Cardiac muscle cell (in vitro differentiated cells and primary cell): ENCODE results near the gene PRR5. TPM values are rescaled to one million over a fixed set of nuclear protein-coding genes. Genes with fewer than 3 reads are reported as not detected.

Experiments
- DNase-seq, 2 donors: peaks; one replicate each; pipeline versions ENCODE4 v3.0.0 to v3.0.0-alpha.2; 2010 to 2017; ENCODE audit warnings: low read depth in 1 of 2, low spot score in 1 of 2
- H3K27ac ChIP-seq: fragments of 200-600 bp; sonication (generic); 2 replicates; pipeline ENCODE4 v1.5.1; 2016
- H3K27me3 ChIP-seq: fragments of 200-600 bp; sonication (generic); 2 replicates; pipeline ENCODE4 v1.6.0; 2016; ENCODE audit warnings: control low read depth
- H3K36me3 ChIP-seq: fragments of 200-600 bp; sonication (generic); 2 replicates; pipeline ENCODE4 v1.5.1; 2016; ENCODE audit warnings: control low read depth
- H3K4me1 ChIP-seq: fragments of 200-600 bp; sonication (generic); 2 replicates; pipeline ENCODE4 v1.8.1; 2017; ENCODE audit warnings: low read depth, mild to moderate bottlenecking, mixed run types
- H3K4me3 ChIP-seq: fragments of 200-600 bp; sonication (generic); 2 replicates; pipeline ENCODE4 v1.5.1; 2016; ENCODE audit warnings: mild to moderate bottlenecking
- H3K9me3 ChIP-seq: fragments of 200-600 bp; sonication (generic); 2 replicates; pipeline ENCODE4 v1.5.1; 2017; ENCODE audit warnings: low read depth, mild to moderate bottlenecking, control low read depth
- polyA plus RNA-seq: library from polyadenylated mRNA; unstranded; fragments of >200 nt; fragmentation: Nextera tagmentation; extraction: Ambion mirVana; gene quantifications from 2 replicates; pipeline ENCODE4 v1.2.1, GENCODE V29; 2016
- total RNA-seq: library from RNA; depleted of rRNA; stranded (reverse); fragments of >200 nt; gene quantifications from 2 replicates; pipeline ENCODE4 v1.2.3, GENCODE V29; 2016
- TF ChIP-seq, protein P1 (sequence below): IDR thresholded peaks from 2 replicates; pipeline ENCODE4 v1.5.1; 2012; ENCODE audit warnings: low read depth, mild to moderate bottlenecking, low read length

Gene PRR5
- total and polyA plus RNA-seq, 2 experiments from 2014 or later: 36.5 to 41.7 TPM

DNA sequence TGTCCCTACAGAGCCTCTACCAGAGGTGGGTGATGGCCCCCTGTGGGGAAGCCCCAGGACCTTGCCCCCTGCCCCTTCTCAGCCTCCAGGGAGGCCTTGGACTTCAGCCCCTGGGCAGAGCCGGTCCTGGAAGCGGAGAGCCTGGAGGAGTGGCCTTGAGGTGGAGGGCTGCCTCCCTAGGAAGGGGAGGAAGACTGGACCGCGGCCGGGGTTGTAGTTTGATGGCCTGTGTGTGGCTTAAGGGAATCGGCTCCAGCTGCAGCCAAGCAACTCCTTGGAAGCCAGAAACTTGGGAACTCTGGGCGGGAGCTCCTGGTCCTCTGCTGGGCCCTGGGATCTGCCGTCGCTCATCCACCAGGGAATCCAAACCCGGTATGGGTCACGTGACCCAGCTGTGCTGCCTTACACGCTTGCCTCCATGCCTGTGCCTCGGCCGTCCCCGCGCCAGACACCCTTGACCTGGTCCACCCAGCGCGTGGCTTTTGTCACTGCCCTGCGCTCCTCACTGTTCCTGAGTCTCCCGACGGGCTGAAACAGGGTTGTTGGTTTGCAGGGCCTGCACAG is 26.8 kb downstream of the PRR5 start:
- Histone ChIP-seq H3K36me3 (no peaks in the 10 kb centered on the region), H3K27ac (no peak overlapping the region)

DNA sequence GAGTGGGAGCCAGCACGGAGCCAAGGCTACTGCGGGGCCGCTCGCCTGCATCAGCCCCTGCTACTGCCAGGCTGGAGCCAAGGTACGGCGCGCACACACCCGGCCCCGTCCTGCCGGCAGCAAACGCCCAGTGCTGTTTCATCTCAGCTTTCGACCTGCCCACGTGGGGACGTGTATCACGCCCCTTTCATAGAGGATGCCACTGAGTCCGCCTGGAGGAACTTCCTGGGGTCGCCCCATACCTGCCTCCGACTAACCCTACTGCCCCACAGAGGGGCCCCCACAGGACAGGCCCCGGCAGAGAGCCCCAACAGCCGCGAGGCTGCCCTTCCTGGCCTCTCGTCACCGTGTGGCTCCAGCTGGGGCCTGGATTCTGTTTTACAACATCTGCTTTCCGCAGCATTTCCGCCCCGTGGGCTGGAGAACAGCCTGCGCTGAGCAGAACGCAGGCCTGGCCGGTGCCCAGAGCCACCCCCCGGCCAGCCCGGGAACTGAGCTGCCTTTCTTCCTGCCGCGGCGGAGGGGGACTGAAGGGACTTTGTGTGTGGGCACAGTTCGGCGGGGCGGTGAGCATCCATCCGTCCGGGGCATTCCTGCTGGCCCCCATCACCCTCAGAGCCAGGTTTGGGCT is 27.5 kb downstream of the PRR5 start:
- H3K4me3 ChIP-seq: no peak overlapping the region
- no peak overlapping the region for H3K27ac ChIP-seq
- peak in 1 of 2 donors; percentile 86 for DNase-seq

More for the DNA sequence above, 26.8 kb downstream of the PRR5 start:
- TF ChIP-seq, protein P1, sequence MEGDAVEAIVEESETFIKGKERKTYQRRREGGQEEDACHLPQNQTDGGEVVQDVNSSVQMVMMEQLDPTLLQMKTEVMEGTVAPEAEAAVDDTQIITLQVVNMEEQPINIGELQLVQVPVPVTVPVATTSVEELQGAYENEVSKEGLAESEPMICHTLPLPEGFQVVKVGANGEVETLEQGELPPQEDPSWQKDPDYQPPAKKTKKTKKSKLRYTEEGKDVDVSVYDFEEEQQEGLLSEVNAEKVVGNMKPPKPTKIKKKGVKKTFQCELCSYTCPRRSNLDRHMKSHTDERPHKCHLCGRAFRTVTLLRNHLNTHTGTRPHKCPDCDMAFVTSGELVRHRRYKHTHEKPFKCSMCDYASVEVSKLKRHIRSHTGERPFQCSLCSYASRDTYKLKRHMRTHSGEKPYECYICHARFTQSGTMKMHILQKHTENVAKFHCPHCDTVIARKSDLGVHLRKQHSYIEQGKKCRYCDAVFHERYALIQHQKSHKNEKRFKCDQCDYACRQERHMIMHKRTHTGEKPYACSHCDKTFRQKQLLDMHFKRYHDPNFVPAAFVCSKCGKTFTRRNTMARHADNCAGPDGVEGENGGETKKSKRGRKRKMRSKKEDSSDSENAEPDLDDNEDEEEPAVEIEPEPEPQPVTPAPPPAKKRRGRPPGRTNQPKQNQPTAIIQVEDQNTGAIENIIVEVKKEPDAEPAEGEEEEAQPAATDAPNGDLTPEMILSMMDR: no peak
- peak in 1 of 2 donors; percentile 34 for DNase-seq
- Histone ChIP-seq H3K4me3 (no peak overlapping the region), H3K9me3 (no peaks in the 10 kb centered on the region), H3K27me3 (no peaks in the 10 kb centered on the region), H3K4me1 (peaks cover 8% of the 10 kb centered on the region)

DNA sequence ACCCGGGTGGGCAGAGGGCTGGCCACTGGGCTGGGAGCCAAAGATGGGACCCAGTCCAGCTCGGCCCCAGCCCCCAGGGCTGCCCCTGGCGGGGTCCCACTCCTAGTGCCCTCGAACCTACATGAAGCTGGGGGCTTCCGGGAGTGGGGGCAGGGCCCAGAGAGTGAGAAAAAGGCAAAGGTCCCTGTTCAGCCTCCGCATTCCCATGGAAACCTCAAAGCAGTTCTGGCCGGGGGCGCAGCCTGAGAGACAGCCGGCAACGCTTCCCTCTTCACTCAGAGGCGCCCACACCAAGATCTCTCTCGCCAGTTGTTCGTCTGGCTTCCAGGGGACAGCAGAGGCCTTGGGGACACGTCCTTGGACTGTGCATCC is 28.0 kb downstream of the PRR5 start:
- TF ChIP-seq, protein P1: no peak
- no peaks in the 10 kb centered on the region for H3K9me3 ChIP-seq
- no peak for DNase-seq
- H3K27me3 ChIP-seq: no peaks in the 10 kb centered on the region
- H3K4me3 ChIP-seq: no peak overlapping the region
- no peaks in the 10 kb centered on the region for H3K36me3 ChIP-seq
- H3K27ac ChIP-seq: no peak overlapping the region
- H3K4me1 ChIP-seq: peaks cover 4% of the 10 kb centered on the region

More for the DNA sequence above, 27.5 kb downstream of the PRR5 start:
- Histone ChIP-seq H3K4me1 (peaks cover 8% of the 10 kb centered on the region), H3K27me3 (no peaks in the 10 kb centered on the region), H3K9me3 (no peaks in the 10 kb centered on the region), H3K36me3 (no peaks in the 10 kb centered on the region)
- TF ChIP-seq, protein P1: peak; percentile 45

DNA sequence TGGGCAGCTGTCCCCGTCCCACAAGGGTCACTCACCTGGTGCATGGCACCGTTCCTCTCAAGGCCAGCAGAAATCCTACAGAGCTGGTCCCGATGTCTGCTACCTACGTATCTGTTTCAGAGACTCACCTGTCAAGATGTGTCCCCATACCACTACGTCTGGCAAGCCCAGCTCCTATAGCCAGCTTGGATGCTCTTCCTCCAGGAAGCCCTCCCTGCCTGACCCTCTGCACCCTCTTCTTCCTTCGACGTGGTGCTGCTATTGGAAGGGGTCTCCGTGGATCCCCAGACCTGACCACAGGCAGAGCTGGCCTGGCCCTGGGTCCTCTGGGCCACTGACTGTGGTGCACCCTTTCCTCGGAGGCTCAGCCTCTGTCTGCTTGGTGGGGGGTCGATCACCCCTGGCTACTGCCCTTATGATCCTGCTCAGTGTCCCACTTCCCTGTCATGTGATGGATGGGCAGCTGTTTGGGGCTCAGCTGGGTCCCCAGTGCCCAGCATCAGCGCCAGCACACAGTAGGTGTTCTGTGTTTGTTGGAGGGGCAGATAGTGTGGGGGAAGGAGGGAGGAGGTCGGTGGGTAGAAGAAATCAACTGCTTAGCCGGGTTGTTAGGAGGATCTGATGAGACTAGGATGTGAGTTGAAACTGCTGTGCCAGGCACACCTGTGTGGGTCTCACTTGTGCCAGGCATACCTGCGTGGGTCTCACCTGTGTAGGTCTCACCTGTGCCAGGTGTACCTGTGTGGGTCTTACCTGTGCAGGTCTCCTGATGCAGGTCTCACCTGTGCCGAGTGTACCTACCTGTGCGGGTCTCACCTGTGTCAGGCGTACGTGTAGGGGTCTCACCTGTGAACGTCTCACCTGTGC is 28.7 kb downstream of the PRR5 start:
- H3K4me3 ChIP-seq: no peak overlapping the region
- H3K27me3 ChIP-seq: no peaks in the 10 kb centered on the region
- H3K4me1 ChIP-seq: no peaks in the 10 kb centered on the region
- H3K9me3 ChIP-seq: no peaks in the 10 kb centered on the region
- DNase-seq: no peak
- TF ChIP-seq, protein P1: no peak
- H3K36me3 ChIP-seq: no peaks in the 10 kb centered on the region
- no peak overlapping the region for H3K27ac ChIP-seq

DNA sequence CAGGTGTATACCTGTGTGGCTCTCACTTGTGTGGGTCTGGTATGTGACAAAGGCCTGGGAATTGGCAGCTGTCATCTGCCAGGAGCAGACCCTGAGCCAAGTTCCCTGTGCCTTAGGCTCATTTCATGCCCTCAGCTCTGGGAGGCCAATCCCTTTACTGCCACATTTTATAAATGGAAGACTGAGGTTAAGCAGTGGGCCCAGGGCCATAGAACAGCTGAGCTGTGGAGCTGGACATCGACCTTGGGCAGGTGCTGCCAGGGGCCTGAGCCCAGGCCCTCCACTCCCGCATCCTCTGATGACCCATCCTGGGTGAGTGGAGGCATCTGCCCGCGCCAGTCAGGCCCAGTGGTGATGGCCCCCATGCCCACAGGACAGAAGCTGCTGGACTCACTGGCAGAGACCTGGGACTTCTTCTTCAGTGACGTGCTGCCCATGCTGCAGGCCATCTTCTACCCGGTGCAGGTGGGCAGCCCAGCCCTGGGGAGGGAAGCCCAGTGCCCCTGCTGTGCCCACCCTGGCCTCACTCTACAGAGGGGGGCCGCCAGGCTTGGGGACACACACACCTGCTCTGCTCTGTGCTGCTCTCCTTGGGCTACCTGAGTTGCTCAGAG is 29.5 kb downstream of the PRR5 start:
- TF ChIP-seq, protein P1: no peak
- H3K4me1 ChIP-seq: no peaks in the 10 kb centered on the region

More for the DNA sequence above, 29.5 kb downstream of the PRR5 start:
- no peak overlapping the region for H3K27ac ChIP-seq
- H3K4me3 ChIP-seq: no peak overlapping the region
- H3K36me3 ChIP-seq: no peaks in the 10 kb centered on the region
- H3K27me3 ChIP-seq: no peaks in the 10 kb centered on the region
- DNase-seq: no peak
- no peaks in the 10 kb centered on the region for H3K9me3 ChIP-seq
